PFSK-1 (cell line): ENCODE data around the gene PAPPA.

Experiments
- FOXP2 ChIP-seq: optimal IDR thresholded peaks from 2 replicates; pipeline ENCODE3; 2011; ENCODE audit warnings: borderline replicate concordance, control low read depth, inconsistent platforms; ENCODE audit not compliant: insufficient read depth; ENCODE audit errors: extremely low read length, extremely low read depth
- POLR2AphosphoS5 ChIP-seq: IDR thresholded peaks from 2 replicates; pipeline ENCODE4 v1.6.1; 2012; ENCODE audit warnings: low read depth, mild to moderate bottlenecking, control low read depth, low read length, moderate library complexity
- SIN3A ChIP-seq: IDR thresholded peaks from 2 replicates; pipeline ENCODE4 v1.6.1; 2012; ENCODE audit warnings: mild to moderate bottlenecking, low read length, moderate library complexity, borderline replicate concordance; ENCODE audit not compliant: insufficient read depth
- TAF1 ChIP-seq: IDR thresholded peaks from 2 replicates; pipeline ENCODE4 v1.6.1; 2012; ENCODE audit warnings: low read length, control low read depth, borderline replicate concordance; ENCODE audit not compliant: insufficient read depth
- TF ChIP-seq, protein P1 (sequence below), 2 experiments: IDR thresholded peaks; 2 replicates each; pipeline versions ENCODE4 v1.6.1 to v1.8.0; 2011 to 2012; ENCODE audit warnings: low read depth in 2 of 2, low read length in 2 of 2, control low read depth in 1 of 2, inconsistent platforms in 1 of 2, mild to moderate bottlenecking in 1 of 2, moderate library complexity in 1 of 2; ENCODE audit not compliant: insufficient read depth in 1 of 2

DNA sequence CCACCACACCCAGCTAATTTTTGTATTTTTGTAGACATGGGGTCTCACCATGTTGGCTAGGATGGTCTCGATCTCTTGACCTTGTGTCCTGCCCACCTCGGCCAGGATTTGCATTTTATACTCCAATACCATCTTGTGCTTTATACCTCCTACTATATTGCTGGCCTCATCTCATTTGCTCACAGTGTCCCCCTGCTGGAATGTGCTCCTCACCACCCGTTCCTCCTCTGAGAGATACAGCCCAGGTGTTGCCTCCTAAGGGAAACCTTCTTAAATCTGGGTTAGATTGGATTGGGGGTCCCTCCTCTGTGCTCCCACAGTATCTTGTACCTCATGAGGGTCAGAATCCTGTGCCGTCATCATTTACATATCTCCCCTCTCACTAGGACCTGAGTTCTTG lies 131.7 kb downstream of the PAPPA start:
- TF ChIP-seq TAF1 (no peak), SIN3A (no peak), POLR2AphosphoS5 (no peak), FOXP2 (no peak)
- TF ChIP-seq, protein P1, sequence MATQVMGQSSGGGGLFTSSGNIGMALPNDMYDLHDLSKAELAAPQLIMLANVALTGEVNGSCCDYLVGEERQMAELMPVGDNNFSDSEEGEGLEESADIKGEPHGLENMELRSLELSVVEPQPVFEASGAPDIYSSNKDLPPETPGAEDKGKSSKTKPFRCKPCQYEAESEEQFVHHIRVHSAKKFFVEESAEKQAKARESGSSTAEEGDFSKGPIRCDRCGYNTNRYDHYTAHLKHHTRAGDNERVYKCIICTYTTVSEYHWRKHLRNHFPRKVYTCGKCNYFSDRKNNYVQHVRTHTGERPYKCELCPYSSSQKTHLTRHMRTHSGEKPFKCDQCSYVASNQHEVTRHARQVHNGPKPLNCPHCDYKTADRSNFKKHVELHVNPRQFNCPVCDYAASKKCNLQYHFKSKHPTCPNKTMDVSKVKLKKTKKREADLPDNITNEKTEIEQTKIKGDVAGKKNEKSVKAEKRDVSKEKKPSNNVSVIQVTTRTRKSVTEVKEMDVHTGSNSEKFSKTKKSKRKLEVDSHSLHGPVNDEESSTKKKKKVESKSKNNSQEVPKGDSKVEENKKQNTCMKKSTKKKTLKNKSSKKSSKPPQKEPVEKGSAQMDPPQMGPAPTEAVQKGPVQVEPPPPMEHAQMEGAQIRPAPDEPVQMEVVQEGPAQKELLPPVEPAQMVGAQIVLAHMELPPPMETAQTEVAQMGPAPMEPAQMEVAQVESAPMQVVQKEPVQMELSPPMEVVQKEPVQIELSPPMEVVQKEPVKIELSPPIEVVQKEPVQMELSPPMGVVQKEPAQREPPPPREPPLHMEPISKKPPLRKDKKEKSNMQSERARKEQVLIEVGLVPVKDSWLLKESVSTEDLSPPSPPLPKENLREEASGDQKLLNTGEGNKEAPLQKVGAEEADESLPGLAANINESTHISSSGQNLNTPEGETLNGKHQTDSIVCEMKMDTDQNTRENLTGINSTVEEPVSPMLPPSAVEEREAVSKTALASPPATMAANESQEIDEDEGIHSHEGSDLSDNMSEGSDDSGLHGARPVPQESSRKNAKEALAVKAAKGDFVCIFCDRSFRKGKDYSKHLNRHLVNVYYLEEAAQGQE (IDR thresholded peaks at IDR 0.05; ENCODE audit: insufficient read depth in 1 of 2, low read depth in 2 of 2, low read length in 2 of 2), result no peak
